RWPE1 (cell line): ENCODE data around the gene LRRN2.
A peak's percentile ranks its signal among the peaks of the same experiment; 100 is the strongest.

ENCODE experiments used
- CTCF ChIA-PET: fragments of 350-600 bp; sonication (Branson Sonifier 250); formaldehyde crosslinking; extraction: SDS; loops from one replicate; lab custom pipeline; 2021; lab: Yijun Ruan, JAX
- POLR2A ChIA-PET: fragments of 400-600 bp; formaldehyde crosslinking; extraction: SDS; loops from one replicate; lab custom pipeline; 2020; ENCODE audit warnings: antibody characterized with exemption; ENCODE audit not compliant: low non-redundant PET; lab: Yijun Ruan, JAX
- DNase-seq: peaks from one replicate; pipeline ENCODE4 v3.0.0; 2012; ENCODE audit warnings: low spot score
- H3K27ac ChIP-seq: fragments of 450-650 bp; 2 replicates; pipeline ENCODE4 v1.5.1; 2017
- CTCF ChIP-seq: fragments of 450-650 bp; conservative IDR thresholded peaks from 2 replicates; pipeline ENCODE4 v1.5.1; 2017; ENCODE audit warnings: low read depth, mild to moderate bottlenecking

LRRN2 gene

DNA sequence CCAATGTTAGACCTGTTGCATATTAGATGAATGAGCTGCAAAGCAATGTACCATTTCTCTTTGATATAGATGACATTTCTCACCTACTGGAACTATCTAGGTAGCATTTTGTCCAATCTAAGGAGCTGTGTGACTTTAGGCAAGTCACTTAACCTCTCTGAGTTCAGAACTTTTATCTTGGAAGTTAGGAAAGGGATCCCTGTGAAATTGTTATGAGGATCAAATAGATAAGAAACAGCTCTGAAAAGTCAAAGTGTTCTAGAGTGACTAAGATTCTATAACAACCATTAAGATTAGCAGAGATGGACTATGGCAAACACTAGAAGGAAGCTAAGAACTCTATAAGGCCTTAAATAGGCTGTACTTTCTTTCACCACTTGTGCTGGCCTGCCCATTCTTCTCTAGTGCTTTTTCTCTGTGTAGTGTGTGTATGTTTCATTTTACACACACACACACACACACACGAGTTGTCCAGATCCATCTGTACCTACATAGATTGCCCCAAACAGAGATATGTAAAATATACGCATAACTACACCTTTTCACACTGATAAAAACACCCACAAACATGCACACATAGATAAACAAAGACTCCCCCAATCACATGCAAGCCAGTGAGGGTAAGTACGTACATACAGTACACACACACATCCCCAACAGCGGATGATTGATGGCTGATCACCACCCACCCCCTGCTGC is 19.4 kb upstream of the LRRN2 start:
- DNase-seq = no peak
- TF ChIP-seq CTCF = no peak
- ChIA-PET CTCF (interaction anchor here (0.9 kb wide), 1 partner anchor 42 kb away, joined by 3 read pairs; no protein-coding TSS in a partner anchor), POLR2A (interaction anchor here (0.6 kb wide), 1 partner anchor 22 kb away, joined by 3 read pairs; no protein-coding TSS in a partner anchor)
- H3K27ac ChIP-seq = no peak overlapping the region

- CTCF ChIA-PET = interaction anchor here (0.6 to 0.9 kb wide), 3 partner anchors 15 to 617 kb away, joined by 3 to 4 read pairs (median 3); partner anchors contain the start of gene NUAK2
- POLR2A ChIA-PET = no interaction called here
- TF ChIP-seq CTCF = no peak
- no peak overlapping the region for H3K27ac ChIP-seq
- DNase-seq = no peak
Observed at GRCh38 chr1:204703826-204704612, 18.5 kb upstream of the LRRN2 start.

DNA sequence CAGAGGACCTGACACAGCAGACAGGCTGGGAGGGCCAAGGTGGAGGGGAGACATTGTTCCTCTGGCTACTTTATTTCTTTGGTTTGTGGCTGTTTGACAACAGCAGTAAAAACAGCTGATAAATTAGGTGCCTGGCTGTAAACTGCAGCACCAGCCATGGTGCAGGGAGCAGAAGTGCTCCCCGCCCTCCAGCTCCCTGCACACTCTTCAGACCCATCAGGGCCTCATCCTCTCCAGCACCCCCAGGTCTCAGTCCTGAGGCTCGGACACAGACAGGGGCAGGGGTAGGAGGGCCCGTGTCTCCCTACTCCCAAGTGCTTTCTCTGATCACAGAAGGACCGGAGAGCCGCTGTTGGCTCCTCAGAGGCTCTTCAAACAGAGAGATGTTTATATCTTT is 17.7 kb upstream of the LRRN2 start:
- no peak for TF ChIP-seq CTCF
- no peak overlapping the region for H3K27ac ChIP-seq
- DNase-seq = no peak
- POLR2A ChIA-PET = no interaction called here
- CTCF ChIA-PET = interaction anchor here (0.7 to 1.8 kb wide), 4 partner anchors 14 to 104 kb away, joined by 3 to 8 read pairs (median 4); no protein-coding TSS in a partner anchor

DNA sequence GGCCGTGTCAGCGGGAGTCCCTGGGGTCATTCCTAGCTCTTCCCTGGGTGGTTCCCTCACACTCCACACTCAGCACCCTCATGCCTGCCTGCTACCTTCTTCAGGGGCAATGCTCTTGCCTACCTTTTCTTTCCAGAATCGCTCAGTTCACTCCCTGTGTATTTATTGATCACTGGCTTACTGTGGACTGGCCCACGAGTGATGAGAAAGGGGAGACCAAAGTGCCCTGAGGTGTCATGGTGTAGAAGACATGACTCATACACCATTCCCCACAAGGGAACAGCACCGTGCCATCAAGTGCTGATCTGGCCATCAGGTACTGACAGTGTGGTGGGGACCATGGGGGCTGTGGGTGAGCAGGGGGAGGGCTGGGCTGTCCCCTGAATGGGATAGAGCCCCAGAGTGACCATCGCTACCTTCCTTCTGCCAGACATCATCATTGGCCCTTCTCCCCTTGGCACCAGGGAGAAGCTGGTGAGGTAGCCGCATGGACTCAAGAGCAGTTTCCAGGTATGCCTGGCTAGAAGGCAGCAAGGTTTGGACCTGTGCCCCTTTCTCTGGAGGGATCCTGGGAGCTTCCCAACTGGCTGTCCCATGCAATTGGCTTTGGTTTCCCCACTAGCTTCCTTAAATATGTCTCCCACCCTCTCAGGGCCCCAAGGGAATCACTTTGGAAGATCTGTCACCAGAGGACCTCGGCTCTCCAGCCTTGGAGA is 17.2 kb upstream of the LRRN2 start:
- no peak overlapping the region for H3K27ac ChIP-seq
- POLR2A ChIA-PET = no interaction called here
- TF ChIP-seq CTCF = no peak
- CTCF ChIA-PET = interaction anchor here (0.7 to 1.8 kb wide), 4 partner anchors 13 to 104 kb away, joined by 3 to 8 read pairs (median 4); no protein-coding TSS in a partner anchor
- no peak for DNase-seq

GRCh38 chr1:204701229-204701628 is 15.7 kb upstream of the LRRN2 start:
- no peak for DNase-seq
- no peak overlapping the region for H3K27ac ChIP-seq
- no peak for TF ChIP-seq CTCF
- ChIA-PET POLR2A (no interaction called here), CTCF (interaction anchor here (0.9 kb wide), 1 partner anchor 14 kb away, joined by 3 read pairs; no protein-coding TSS in a partner anchor)

- CTCF ChIA-PET = interaction anchor here (1.1 to 1.6 kb wide), 2 partner anchors 9 to 49 kb away, joined by 4 to 5 read pairs; no protein-coding TSS in a partner anchor
- no peak for TF ChIP-seq CTCF
- POLR2A ChIA-PET = no interaction called here
- no peak for DNase-seq
- peak overlapping the region; percentile 54 for H3K27ac ChIP-seq
Observed at GRCh38 chr1:204697893-204698292, 12.4 kb upstream of the LRRN2 start.
